GM19351 (cell line): Measurements from ENCODE around the gene KHNYN.

Source experiments
- ATAC-seq: cut with Tn5 transposase; IDR thresholded peaks from one replicate; pipeline ENCODE4 v1.9.1; 2021; ENCODE audit warnings: mild to moderate bottlenecking, moderate library complexity; ENCODE audit not compliant: unreplicated experiment

The KHNYN gene

DNA sequence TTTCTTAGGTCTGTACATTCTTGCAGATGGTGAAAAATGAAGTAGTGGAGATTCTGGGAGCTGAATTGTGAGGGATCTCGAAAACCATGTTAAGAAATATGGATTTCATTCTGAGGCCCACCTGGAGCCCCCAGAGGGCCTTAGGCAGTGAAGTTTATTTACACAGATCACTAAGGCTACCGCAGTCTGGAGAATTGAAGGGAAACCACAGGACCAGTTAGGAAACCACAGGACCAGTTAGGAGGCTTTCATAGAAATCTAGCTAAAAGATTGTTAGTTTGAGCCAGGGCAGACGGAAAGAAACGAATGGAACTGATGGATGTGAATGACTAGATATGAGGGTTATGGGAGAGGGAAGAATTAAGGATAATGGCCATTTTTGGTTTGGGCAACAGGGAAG is 7.5 kb upstream of the KHNYN start:
- ATAC-seq: no peak

DNA sequence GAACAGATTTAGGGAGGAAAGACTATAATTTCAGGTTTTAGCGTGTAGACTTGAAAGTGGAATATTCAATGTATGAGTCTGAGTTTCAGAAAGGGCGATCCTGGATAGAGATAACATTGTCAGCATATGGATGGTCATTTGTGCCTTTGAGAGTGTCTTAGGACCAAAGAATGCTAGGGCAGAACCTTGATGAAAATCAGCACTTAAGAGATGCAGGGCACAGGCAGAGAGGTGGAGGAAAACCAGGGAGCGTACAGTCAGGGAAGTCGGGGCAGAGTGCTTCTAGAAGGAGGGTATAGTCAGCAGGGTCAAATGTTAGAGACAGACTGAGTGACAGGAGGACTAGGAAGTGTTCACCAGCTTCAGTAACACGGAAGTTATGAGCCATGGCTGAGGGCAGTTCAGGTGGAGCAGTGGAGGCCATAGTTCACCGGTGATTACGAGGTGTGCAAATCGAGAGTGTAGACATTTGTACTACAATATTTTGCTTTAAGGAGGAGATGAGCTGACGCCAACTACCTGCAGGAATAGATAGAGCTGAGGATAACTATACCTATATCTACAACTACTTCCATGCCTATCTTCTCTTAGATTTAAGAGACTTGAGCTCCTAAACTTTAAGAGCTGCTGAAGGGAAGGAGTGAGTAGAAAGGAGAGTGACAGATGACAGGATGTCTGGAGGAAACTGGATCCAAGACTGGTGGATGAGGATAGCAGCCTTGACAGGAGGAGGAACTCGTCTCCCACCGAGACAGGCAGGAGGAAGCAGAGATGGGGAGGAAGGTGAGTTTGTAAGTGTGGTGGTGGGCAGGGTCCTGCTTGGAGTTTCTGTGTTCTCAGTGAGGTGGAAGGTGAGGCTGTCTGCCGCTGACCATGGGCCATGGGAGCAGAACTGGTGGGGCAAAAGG is 6.8 kb upstream of the KHNYN start:
- ATAC-seq: no peak

DNA sequence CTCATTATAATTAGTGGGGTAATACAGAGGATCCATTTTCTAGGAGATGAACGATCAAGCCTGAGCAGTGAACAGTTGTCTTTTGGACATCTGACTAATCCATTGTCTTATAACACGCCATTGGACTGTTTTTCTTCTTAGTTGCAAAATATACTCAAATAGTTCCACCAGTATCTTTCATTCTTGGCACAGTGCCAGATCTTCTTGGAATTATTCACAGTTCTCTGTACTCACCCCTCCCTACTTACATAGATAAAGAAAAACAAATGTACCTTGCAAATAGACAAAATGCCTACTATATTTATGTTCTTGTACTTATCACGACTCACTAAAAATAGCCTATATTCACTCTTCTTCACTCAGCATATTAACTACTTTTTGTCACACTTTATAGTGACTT is 4.0 kb upstream of the KHNYN start:
- ATAC-seq: no peak

DNA sequence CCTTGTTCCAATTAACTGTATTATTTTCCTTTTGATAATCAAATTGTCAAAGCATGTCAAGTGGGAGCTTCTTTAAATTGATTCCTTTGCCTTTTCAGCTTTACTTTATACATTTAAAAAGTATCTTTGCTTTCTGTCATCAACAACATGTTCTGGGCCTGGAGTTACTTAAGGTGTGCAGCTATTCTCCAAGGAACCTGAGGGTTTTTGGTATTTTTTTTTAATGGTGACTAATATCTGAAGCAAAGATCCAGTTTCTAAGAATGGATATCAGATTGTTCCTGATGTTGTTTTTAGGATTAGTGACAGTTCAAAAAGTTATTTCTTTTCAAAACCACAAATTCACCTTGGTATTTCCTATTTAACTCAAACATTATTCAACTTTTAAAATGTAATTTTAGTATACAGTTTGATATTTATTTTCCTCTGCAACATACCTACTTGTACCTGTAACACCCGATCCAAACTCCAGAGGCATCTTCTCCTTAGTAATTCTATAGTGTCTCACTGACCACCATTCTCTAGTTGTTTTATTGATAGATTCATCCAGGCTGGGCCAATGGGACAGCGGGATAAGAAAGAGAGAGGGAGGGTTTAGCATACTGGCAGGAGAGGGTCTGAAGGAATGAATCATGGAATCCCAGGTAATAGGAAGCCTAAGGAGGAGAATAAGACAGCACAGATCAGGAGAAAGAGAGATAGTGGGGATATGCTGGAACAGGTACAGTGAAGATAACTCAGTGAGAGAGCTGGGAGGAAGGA is 3.4 kb upstream of the KHNYN start:
- no peak for ATAC-seq

DNA sequence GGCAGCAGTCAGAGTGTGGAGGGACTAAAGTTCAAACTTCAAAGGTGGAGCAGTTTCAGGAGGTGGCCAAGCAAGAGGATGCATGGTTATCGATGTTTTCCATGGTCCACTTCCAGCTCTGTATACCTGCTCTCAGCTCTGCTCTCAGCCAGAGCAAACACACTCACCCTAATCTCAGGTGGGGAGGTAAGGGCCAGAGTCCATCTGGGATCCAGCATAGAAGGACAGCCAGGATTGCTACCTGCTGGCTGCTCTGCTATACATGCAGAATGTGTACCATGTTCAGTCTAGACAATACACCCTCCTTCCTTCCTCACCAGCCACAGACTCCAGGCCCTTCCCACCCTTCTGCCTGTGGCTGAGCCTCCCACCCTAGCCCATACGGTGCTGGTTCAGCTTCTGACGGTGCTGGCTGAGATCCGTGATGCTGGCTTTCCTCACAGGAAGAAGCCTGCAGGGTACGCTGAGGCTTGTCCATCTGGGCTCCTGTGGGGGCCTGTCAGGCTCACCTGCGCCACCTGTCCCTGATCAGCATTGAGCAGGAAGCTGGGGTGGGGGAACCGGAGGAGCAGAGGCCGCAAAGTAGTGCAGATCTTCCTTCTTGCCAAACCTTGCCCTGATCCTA is 2.7 kb upstream of the KHNYN start:
- ATAC-seq: no peak

DNA sequence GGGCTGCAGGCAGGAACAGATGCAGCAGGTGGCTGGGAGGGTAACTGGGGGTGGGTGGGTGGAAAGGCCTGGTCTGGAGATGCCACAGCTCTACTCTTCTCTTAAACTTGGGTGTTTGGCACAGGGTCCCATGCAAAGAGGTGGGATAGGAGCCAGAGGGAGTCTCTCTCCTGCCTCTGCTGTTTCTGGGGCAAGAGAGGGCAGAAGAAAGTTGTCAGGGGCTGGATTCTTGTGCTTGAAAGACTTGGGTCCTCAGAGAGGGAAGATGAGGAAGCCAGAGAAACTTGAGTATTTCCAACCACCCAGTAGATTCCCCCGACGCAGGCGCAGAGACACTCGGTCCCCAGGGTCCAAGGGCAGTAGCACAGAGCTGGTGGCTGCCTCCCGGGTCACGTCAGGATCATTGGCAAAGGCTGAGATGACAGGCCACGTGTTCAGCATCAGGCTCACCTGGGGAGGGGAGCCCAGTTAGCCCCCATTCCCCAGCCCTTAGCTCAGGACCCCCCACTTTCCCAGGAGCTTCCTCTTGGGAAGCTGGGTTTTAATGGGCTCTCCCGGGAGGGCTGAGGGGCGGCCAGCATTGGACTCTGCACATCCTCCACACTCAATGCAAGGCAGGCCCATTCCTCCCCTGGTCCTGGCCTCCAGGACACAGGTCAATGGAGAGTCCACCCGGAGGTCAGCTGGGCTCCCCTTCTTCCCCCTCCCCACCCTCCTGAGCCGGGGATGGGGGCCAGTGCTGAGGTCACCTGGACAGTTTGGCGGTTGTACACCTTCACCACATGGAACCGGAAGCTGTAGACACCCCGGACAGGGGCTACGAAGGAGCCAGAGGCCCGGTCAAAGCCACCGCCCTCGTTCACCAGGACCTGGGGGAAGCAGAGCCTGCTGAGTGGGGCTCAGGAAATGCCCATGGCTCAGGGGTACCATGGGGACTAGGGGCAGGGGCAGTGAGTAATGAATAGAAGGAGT is 1.9 kb upstream of the KHNYN start:
- ATAC-seq: no peak

DNA sequence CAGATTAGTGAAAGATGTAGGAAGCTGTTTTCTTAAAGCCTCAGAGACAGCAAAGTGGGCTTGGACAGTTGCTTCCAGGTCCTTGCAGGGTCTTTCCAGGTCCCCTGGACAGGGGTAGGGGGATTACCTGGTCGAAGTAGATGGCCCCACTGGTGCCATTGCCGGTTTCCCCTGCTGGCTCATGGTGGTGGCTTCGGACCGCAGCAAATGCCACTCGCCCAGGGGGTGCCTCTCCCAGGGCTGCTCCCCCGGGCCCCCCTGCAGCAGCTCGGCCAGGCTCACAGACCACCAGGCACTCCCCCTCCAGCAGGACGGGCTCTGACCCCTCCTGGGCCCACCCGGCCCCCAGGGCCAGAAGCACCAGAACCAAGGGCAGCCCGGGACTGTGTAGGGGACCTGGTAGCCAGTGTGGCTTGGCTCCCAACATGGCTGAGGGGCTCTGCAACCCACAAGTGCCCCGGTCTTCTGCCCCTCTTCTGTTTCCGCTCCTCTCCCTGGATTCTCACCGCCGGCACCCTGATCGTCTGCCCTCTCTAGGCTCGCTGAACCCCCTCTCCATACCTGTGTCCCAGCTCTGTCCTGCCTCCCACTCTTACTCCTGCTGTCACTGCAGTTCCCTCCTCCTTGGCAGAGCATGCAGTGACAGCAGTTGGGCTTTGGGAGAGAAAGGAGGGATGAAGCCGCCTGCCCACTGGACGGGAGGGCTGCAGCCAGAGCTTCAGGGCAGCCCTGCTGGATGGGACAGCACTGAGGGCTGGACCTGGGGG is 943 bp upstream of the KHNYN start:
- ATAC-seq: no peak

DNA sequence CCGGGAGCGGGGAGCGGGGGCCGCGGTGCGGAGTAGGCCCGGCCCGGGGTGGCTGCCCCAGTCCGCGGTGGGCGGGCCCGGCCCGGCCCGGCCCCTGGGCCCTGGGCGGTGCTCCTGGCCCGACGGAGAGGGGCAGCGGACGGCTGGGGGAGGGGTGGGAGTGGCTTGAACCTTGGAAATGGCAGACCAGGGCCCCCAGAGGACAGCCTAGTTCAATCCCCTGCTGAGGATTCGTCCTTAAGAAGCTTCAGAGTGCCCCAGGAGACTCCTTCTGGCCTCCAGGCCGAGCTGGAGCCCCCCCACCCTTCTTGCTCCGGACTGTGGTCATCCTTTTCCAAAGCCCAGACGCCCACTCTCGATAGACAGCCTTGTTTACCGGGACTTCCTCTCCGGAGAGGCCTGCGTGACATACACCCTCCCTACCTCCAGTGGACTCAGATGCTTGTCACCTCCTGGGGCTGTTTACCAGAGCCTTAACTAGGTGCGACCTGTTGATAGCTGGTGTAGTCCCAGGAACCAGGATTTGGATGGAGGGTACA is 458 bp downstream of the KHNYN start:
- peak; percentile 51 for ATAC-seq

DNA sequence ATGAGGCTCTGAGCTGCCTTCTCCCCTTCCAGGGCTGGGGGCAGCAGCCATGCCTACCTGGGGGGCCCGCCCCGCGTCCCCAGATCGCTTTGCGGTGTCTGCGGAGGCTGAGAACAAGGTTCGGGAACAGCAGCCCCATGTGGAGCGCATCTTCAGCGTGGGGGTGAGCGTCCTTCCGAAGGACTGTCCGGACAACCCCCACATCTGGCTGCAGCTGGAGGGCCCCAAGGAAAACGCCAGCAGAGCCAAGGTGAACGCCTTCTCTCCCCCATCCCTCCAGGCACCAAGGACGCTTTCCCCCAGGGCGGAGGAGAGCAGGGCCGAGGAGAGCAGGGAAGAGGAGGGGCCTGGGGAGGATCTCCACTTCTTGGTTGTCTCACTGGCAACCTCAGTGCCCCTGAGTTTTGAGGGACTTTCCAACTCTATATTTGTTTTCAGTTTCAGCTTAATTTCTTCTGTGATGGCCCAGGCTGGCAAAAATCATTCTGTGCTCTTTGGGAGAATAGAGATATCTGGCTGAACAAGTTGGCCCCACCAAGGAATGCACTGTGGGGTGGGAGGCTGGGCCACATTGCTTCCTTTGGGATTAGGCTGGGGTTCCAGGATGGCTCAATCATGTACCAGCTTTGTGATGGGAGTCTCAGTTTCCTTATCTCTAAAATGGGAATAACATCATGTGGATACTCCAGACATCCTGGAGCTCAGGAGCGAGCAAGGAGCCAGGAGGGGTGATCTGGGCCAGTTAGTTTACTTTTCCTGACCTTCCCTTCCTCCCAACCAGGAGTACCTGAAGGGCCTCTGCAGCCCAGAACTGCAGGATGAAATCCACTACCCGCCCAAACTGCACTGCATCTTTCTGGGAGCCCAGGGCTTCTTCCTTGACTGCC is 1.2 kb downstream of the KHNYN start:
- peak; percentile 34 for ATAC-seq

DNA sequence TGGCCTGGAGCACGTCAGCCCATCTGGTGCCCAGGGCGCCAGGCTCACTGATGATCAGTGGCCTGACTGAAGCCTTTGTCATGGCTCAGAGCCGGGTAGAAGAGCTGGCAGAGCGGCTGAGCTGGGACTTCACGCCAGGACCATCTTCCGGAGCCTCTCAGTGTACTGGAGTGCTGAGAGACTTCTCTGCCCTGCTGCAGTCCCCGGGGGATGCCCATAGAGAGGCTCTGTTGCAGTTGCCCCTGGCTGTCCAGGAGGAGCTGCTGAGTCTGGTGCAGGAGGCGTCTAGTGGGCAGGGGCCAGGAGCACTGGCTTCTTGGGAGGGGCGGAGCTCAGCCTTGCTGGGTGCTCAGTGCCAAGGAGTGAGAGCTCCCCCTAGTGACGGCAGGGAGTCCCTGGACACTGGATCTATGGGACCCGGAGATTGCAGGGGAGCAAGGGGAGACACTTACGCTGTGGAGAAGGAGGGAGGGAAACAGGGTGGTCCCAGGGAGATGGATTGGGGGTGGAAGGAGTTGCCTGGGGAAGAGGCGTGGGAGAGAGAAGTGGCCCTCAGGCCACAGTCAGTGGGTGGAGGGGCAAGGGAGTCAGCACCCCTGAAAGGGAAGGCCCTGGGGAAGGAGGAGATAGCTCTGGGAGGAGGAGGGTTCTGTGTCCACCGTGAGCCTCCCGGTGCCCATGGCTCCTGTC is 2.0 kb downstream of the KHNYN start:
- ATAC-seq: peak; percentile 58

DNA sequence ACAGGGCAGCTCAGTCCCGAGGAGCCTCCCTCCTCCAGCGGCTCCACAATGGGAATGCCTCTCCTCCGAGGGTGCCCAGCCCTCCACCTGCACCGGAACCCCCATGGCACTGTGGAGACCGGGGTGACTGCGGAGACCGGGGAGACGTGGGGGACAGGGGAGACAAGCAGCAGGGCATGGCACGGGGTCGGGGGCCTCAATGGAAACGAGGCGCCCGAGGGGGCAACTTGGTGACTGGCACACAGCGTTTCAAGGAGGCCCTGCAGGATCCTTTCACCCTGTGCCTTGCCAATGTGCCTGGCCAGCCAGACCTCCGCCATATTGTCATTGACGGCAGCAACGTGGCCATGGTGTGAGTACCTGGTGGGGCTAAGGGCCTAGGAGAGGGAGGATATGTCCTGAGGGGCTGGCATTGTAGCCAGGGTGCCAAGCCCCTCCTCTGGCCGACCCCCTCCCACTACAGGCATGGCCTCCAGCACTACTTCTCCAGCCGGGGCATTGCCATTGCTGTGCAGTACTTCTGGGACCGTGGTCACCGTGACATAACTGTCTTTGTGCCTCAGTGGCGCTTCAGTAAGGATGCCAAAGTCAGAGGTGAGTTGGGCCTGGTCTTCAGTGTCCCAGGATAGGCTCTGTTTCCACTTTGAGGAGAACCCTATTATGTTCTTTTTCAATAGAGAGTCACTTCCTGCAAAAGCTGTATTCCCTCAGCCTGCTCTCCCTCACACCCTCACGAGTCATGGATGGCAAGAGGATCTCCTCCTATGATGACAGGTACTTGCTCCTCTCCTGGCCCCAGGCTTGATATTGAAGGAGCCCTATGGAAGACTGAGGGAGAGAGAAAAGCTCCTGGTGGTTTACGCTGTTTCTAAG is 2.7 kb downstream of the KHNYN start:
- ATAC-seq: no peak

DNA sequence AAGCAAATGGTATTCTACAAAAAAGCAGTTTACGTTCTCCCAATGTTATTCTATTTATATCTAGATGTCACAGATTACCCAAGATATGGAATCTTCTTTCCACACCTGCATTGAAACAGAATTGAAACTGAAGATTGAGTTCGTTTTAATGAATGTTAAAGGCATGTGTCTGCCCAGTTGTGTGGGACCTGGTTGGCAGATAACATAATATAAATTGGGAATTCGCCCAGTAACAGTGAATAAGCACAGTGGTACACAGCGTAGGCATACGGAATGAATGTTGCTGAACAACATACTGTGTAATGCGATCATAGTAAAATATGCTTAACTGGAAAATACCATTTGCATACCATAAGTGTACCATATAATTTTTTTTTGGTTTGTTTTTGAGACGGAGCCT is 4.3 kb downstream of the KHNYN start:
- no peak for ATAC-seq

DNA sequence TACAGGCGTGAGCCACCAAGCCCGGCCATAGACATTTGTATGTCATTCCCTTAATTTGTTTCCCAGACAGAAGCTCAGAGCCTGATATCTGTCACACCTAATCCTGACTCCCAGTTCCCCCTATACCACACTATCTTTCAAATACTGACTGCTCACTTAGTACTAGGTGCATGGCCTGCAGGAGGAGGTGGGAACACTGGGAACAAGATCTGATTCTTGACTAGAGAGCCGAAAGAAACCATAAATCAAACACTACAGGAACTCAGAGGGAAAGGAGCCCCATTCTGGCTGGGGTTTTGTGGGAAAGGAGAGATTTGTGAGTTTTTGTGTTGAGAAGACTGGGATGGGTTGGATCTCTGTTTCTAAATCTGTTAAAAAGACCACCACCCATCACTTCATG is 4.9 kb downstream of the KHNYN start:
- ATAC-seq: no peak

DNA sequence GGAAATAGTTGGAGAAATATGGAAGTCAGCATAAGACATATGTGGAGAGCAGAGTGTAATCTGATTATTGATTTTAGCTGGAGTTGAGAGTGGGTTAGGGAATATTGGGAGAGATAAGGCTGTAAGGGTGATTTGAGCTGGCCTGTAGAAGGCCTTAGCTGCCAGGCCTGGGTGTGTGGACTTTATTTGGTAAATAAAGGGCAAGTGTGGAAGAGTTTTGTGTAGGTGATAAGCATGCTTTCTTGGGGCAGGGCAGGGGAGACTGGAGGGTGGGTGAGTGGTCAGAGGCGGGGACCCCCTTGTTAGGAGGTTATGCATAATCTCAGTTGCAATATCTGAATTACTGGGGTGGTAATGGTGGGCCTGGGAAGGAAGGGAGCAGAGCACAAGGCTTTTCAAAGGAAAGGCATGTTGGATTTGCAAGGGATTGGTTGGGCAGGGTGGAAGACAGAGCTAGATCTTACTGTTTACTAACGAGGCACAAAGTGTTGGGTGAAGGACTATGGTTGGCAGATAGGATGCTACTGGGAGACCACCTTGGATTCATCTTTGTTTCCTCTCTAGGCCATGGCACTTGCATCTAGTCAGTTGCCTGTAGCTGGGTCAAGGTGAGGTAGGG is 5.5 kb downstream of the KHNYN start:
- no peak for ATAC-seq

DNA sequence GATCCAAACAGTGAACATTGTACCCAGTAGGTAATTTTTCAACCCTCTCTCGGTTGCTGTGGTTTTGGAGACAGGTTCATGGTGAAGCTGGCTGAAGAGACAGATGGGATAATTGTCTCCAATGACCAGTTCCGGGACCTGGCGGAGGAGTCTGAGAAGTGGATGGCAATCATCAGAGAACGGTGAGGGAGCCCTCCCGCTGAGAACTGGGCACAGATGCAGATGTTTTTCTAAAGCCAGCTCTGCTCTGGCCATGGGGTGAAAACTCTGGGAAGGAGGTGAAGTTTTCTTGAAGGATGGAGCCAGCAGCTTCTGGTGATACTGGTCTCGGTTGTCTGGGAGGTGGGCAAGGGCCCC is 6.2 kb downstream of the KHNYN start:
- no peak for ATAC-seq

DNA sequence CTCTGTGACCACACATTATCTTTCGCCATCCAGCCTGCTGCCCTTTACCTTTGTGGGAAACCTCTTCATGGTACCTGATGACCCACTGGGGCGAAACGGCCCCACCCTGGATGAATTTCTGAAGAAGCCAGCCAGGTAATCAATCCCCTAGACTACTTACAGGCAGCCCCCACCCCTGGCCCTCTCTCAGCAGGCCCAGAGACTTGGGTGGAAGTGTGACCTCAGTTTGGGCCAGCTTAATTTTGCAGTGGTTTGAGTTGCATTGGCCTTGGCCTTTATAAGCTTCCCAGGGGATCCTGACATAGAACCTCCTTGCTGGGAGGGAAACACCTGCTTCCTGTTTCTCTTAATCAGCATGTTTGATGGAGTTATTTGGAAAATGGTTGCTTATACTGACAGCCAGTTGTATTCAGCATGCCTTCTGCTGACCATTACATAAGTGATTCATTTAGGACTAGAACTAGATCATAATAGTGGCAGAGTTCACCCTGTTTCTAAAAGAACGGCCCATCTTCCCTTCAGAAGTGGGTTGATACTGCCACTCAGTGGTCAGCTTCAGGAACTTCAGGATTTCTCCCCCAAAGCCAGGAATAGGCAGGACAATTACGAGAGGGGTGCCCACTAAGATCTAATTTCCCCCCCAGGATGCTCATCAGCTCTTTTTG is 6.7 kb downstream of the KHNYN start:
- peak; percentile 47 for ATAC-seq
